ENCODE results near the gene SH2D6.

DNA sequence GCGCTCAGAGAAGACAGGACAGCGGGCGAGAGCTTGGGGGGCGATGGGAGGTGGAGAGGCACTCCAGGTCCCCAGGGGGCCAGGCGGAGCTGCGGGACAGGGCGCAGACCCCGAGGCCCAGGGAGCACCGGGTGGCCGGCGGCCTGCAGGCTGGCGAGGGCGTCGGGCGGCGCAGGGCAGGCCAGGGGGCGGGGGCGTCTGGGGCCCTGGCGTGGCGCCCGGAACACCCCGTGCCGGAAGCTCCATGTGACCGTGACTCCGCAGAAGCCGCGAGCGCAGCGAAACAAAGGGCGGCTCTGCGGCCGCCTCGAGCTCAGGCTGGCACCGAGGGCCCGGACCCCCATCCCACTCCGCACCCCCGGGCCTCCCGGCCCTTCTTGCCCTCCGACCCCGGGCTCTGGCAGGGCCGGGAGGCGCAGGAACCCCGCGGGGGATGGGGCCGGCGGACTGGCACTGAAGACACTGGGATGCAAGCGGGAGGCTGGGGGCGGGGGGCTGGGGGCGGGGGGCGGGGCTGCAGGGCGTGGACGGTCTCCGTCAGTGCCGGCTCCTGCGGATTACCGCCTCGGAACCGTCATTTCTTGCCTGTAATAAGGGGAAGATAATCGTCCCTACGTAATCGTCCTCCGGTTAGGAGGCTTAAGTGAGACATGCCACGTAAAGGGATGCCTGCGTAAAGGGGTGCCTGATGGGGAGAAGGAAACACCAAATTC, 19.1 kb downstream of the SH2D6 start:
- TF ChIP-seq, protein P1, sequence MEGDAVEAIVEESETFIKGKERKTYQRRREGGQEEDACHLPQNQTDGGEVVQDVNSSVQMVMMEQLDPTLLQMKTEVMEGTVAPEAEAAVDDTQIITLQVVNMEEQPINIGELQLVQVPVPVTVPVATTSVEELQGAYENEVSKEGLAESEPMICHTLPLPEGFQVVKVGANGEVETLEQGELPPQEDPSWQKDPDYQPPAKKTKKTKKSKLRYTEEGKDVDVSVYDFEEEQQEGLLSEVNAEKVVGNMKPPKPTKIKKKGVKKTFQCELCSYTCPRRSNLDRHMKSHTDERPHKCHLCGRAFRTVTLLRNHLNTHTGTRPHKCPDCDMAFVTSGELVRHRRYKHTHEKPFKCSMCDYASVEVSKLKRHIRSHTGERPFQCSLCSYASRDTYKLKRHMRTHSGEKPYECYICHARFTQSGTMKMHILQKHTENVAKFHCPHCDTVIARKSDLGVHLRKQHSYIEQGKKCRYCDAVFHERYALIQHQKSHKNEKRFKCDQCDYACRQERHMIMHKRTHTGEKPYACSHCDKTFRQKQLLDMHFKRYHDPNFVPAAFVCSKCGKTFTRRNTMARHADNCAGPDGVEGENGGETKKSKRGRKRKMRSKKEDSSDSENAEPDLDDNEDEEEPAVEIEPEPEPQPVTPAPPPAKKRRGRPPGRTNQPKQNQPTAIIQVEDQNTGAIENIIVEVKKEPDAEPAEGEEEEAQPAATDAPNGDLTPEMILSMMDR (IDR thresholded peaks at IDR 0.05; ENCODE audit: low read length): no peak
- TF ChIP-seq EZH2phosphoT487 (IDR thresholded peaks at IDR 0.05; ENCODE audit: low read length): no peak
- no peak for TF ChIP-seq EZH2 (optimal IDR thresholded peaks at IDR 0.05; ENCODE audit: low read depth, low read length)

Measured in MM.1S (cell line).